DOHH2 (cell line): ENCODE data around the gene SFTPA2.
"Not testable (repeated sequence)": the region's sequence is repeated elsewhere in the genome, so short reads cannot be mapped to it uniquely, and the experiment has no call there.

Source experiments
- H3F3A ChIP-seq: fragments of 200-600 bp; sonication (generic), shearing (Covaris generic); 2 replicates; pipeline ENCODE4 v1.6.0; 2016; ENCODE audit warnings: antibody characterized with exemption, mild to moderate bottlenecking; ENCODE audit not compliant: control insufficient read depth, insufficient read depth
- H3K27ac ChIP-seq: fragments of 200-600 bp; sonication (generic); 2 replicates; pipeline ENCODE4 v1.5.1; 2014; ENCODE audit warnings: low read depth, mild to moderate bottlenecking, low read length, moderate library complexity
- H3K27me3 ChIP-seq: fragments of 200-600 bp; sonication (generic); 2 replicates; pipeline ENCODE4 v1.6.1; 2014; ENCODE audit warnings: mild to moderate bottlenecking, low read length, mixed read lengths; ENCODE audit not compliant: control insufficient read depth
- H3K36me3 ChIP-seq: fragments of 200-600 bp; sonication (generic); 2 replicates; pipeline ENCODE4 v1.6.1; 2014; ENCODE audit warnings: mild to moderate bottlenecking, low read length, moderate library complexity, mixed read lengths; ENCODE audit not compliant: control insufficient read depth
- H3K4me1 ChIP-seq: fragments of 200-600 bp; sonication (generic); 2 replicates; pipeline ENCODE4 v1.6.1; 2014; ENCODE audit warnings: mild to moderate bottlenecking, low read length, mixed read lengths; ENCODE audit not compliant: control insufficient read depth
- H3K4me2 ChIP-seq: fragments of 200-600 bp; sonication (generic); 2 replicates; pipeline ENCODE4 v1.6.0; 2014; ENCODE audit warnings: mild to moderate bottlenecking, low read length, moderate library complexity
- H3K4me3 ChIP-seq: fragments of 200-600 bp; sonication (generic); 2 replicates; pipeline ENCODE4 v1.5.1; 2014; ENCODE audit warnings: mild to moderate bottlenecking, low read length, mixed read lengths
- H3K79me2 ChIP-seq: fragments of 200-600 bp; sonication (generic); 2 replicates; pipeline ENCODE4 v1.6.1; 2014; ENCODE audit warnings: mild to moderate bottlenecking, low read length, mixed read lengths; ENCODE audit not compliant: control insufficient read depth
- H3K9me2 ChIP-seq: fragments of 200-600 bp; sonication (generic); replicated peaks from 2 replicates; pipeline ENCODE4 v1.6.1; 2014; ENCODE audit warnings: mild to moderate bottlenecking, low read length, mixed read lengths; ENCODE audit not compliant: control insufficient read depth
- H3K9me3 ChIP-seq: fragments of 200-600 bp; sonication (generic); 2 replicates; pipeline ENCODE4 v1.6.1; 2014; ENCODE audit warnings: antibody characterized with exemption, low read length, mixed read lengths; ENCODE audit not compliant: control insufficient read depth, insufficient read depth
- H4K20me1 ChIP-seq: fragments of 200-600 bp; sonication (generic); 2 replicates; pipeline ENCODE4 v1.6.0; 2014; ENCODE audit warnings: low read depth, mild to moderate bottlenecking, antibody characterized with exemption, low read length, moderate library complexity; ENCODE audit not compliant: control insufficient read depth, insufficient read depth

SFTPA2 gene

DNA sequence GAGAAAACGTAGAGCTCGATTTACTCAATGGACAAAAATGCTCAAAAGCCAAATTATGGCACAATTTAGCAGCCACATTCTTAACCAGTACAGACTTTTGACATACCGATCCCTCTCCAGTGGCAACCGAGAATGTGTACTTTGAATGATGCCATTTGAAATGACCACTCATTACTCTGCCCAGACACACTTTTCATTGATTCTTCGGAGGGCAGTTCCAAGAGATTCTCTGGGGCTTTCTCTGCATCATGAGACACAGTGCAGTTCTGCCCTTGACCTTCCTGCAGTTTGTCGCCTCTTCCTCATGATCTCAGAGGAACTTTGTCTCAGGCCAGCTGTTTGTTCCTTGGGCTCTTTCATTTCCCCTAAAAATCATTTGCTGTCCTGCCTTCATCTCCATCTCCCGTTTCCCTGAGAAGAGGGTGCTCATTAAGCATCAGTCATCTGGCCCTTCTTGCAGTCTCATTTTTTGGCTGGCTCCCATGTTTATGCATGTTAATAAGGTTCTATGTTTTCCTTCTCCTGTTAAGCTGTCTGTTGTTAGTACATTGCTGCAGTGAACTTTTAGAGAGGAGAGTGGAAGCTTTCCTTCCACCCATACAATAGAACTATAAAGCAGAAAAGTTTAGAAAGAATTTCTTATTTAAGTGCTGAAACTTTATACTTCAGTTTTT is 43.5 kb downstream of the SFTPA2 start:
- H3K9me2 ChIP-seq, H3K27ac ChIP-seq, H3F3A ChIP-seq, H3K36me3 ChIP-seq, H4K20me1 ChIP-seq, H3K4me1 ChIP-seq, H3K4me2 ChIP-seq, H3K9me3 ChIP-seq, H3K79me2 ChIP-seq, H3K27me3 ChIP-seq, H3K4me3 ChIP-seq: not testable (repeated sequence)

DNA sequence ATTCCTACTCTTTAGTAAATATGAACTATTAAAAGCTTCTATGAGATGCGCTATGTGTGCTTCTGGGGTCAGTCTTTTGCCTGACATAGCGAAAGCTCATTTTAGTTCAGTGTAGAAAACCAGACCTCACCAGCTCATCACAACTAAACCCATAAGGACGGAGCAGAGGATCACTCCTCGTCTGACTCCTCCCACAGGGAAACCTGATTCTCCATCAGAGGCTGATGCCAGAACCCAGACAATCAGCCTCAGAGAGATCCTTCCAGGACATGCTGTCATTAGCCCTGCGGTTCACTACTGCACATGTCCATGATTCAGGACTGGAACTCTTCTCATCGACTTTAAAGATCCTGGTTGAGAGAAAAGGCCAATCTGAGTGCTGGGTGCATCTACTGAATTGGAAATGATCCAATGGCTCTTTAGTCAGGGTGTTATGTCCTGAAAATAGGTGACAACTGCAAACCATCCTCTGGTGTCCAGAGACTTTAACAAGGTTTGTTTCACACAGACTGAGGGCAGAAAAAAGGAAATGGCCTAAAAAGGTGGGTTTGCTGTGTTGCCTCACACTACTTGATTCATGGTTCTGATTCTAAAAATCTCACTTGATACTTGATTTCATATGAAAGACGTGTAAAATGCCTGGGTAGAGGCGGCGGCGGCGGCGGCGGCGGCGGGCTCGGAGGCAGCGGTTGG is 48.2 kb downstream of the SFTPA2 start, which contains the start of gene EIF5AL1:
EIF5AL1 (plus strand) TSS at position 643 of the 693 bp plus-strand sequence. CDS start 117 bp downstream, outside the sequence.
- H3K4me3 ChIP-seq = not testable (repeated sequence)

GRCh38 chr10:79509934-79510508 is 50.2 kb downstream of the SFTPA2 start:
- H3K36me3 ChIP-seq, H3K4me1 ChIP-seq, H4K20me1 ChIP-seq, H3K4me2 ChIP-seq, H3F3A ChIP-seq, H3K79me2 ChIP-seq, H3K9me3 ChIP-seq, H3K27ac ChIP-seq, H3K27me3 ChIP-seq, H3K4me3 ChIP-seq, H3K9me2 ChIP-seq: not testable (repeated sequence)

More for the DNA sequence above, 48.2 kb downstream of the SFTPA2 start, which contains the start of gene EIF5AL1:
- H3K36me3 ChIP-seq, H4K20me1 ChIP-seq, H3K4me1 ChIP-seq, H3K4me2 ChIP-seq, H3K27ac ChIP-seq, H3K79me2 ChIP-seq, H3K9me3 ChIP-seq, H3K27me3 ChIP-seq, H3F3A ChIP-seq, H3K9me2 ChIP-seq: not testable (repeated sequence)

- not testable (repeated sequence) for H3K4me1 ChIP-seq, H3K27me3 ChIP-seq, H3K79me2 ChIP-seq, H3K9me3 ChIP-seq, H3K36me3 ChIP-seq, H3K4me2 ChIP-seq, H3F3A ChIP-seq, H3K9me2 ChIP-seq, H4K20me1 ChIP-seq, H3K27ac ChIP-seq, H3K4me3 ChIP-seq
Measured at GRCh38 chr10:79509306-79509933, 50.8 kb downstream of the SFTPA2 start.

DNA sequence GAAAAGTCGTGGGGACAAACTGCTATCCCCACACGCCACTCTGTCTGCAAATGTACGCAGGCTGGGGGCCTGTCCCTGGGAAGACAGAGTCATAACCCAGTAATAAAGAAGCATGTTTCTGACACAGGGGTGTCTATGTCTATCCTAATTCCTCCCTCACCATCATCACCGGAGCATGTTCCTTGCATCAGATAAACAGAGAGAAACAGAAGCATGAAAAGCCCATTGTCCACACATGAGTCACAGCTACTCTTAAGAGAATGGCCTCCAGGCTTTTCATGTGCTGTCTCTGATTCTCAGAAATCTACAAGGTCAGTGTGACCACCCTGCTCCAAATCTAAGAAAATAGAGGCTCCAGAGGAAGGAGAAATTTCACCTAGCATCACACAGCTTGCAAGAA is 52.0 kb downstream of the SFTPA2 start:
- H3K79me2 ChIP-seq, H3K36me3 ChIP-seq, H4K20me1 ChIP-seq, H3K27ac ChIP-seq, H3K4me3 ChIP-seq, H3F3A ChIP-seq, H3K4me1 ChIP-seq, H3K4me2 ChIP-seq, H3K9me2 ChIP-seq, H3K9me3 ChIP-seq, H3K27me3 ChIP-seq: not testable (repeated sequence)
